HG03439 (cell line): Measurements from ENCODE around the gene XPR1.

Experiments used
- ATAC-seq: cut with Tn5 transposase; IDR thresholded peaks from one replicate; pipeline ENCODE4 v1.9.1; 2021; ENCODE audit warnings: mild to moderate bottlenecking, moderate library complexity; ENCODE audit not compliant: unreplicated experiment

The XPR1 gene

DNA sequence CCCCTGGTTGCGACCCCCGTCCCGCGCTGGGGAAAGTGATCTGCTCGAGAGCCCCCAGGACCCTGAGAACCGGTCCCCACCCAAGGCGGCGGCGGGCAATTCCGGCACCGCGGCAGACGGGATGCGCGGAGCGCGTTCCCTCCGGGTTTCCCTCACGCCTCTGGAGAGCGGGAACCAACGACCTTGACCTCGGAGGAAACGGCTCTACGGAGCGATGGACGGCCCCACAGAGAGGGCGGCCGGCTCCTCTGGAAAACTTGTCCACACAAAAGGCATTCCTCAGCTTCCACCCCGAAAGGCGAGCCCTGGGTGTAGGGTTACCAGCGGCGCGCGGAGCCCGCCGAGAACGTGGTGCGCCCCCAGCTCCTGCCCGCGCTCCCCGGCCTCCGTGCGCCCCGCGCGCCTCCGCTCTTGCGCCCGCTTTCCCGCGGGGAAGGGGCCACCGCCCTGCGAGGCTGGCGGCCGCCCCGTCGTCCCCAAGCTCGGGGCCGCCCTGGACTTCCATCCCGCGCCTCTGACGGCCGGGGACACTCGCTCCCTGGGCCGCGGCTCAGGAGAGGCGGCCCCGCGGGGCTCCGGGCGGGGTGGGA lies 280.5 kb downstream of the XPR1 start:
- ATAC-seq = no peak

DNA sequence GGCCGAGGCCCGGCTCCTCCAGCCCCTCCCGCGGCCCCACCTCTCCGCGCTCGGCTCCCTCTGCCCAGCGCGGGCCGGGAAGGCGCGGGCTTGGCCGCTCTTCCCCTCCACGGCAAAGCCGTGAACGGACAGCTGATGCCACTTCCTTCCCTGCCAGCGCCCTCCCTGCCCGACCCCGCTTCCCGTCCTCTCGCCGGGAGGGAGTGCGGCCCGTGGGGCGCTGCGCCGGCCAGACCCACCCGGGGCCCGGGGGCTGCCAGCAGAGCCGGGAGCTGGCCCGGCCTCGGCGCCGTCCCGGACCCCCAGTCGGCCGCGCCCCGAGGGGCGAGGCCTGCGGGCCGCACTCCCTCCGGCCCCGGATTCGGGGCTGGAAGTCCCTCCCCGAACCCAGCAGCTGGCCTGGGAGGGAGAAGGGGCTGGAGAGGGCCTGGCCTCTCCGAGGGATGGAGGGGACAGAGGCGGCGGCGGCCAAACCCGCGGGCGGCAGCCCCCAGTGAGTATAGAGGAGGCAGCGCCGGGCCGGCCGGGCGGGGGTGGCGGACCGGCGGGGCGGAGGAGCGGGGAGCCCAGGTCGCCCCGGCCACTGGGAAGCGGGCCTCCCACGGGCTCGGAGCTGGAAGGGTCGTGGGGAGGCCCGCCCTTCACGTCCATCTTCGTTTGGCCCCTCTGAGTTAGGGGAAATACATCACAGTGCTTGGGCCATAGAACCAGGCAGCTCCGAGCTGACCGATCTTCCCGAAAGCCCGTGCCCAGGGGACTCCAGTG lies 281.2 kb downstream of the XPR1 start, which contains the start of gene KIAA1614:
Gene KIAA1614, plus strand, starts transcription at position 97 of the 765 bp plus-strand sequence. Its CDS starts 347 bp downstream, at position 444.
- ATAC-seq = no peak

DNA sequence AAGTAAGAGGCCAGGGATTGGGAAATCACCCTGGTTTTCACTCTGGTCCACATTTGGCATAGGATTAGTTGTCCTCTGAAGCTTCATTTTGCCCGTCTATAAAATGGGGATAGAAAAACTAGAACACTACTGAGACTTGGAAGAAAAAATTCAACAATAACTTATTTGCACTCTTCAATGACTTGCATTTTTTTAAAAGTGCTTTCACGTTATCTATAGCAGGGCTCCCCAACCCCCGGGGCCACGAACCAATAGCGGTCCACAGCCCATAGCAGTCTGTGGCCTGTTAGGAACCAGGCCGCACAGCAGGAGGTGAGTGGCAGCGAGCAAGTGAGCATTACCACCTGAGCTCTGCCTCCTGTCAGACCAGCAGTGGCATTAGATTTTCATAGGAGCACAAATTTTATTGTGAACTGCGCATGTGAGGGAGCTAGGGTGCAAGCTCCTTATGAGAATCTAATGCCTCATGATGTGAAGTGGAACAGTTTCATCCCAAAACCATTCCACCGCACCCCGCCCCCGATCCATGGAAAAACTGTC lies 283.7 kb downstream of the XPR1 start:
- no peak for ATAC-seq

DNA sequence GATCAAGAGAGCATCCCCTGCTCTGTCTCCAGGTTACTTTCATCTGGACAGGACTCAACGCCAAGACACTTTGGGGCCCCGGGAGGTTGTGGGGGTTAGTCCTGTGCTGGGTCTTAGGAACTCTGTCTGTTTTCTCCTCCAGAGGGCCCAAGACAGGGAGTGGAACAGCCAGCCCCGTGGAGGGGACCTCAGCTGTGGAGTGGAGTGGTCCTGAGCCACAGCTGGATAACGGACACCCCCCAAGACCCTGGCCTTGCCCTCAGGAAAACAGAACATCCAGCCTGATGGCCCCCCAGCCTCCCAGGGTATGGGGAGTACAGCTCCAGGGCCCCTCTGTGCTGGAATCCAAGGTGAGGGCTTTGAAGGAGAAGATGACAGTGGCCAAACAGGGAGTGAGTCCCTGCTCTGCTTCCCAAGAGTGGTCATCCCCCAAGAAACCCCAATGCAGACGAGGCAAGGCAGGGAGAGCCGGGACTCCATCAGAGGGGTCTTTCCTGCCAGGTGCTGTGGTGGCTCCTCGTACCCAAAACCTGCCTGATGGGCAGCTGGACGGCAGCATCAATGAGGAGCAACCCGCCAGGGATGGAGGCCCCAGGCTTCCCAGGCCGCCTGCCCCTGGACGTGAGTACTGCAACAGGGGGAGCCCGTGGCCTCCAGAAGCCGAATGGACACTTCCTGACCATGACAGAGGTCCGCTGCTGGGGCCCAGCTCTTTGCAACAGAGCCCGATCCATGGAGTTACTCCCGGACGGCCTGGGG lies 284.4 kb downstream of the XPR1 start:
- ATAC-seq = no peak

DNA sequence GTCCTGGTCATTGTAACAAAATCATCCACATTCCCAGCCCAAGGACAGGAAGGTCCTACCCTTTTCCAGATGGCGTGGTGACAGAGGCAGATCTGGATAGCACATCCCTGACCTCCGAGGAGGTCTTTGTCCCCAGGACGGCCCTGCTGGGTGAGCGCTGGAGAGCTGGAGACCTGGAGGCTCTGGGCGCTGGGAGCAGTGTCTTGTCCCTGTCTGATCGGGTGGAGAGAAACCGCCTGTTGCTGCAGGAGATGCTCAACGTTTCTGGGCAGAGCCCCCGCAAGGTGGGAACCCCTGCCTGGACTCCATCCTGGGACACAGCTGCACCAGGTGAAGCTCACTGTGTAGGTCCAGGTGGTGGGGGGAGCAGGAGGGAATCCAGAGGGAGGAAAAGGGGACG lies 284.9 kb downstream of the XPR1 start:
- no peak for ATAC-seq

DNA sequence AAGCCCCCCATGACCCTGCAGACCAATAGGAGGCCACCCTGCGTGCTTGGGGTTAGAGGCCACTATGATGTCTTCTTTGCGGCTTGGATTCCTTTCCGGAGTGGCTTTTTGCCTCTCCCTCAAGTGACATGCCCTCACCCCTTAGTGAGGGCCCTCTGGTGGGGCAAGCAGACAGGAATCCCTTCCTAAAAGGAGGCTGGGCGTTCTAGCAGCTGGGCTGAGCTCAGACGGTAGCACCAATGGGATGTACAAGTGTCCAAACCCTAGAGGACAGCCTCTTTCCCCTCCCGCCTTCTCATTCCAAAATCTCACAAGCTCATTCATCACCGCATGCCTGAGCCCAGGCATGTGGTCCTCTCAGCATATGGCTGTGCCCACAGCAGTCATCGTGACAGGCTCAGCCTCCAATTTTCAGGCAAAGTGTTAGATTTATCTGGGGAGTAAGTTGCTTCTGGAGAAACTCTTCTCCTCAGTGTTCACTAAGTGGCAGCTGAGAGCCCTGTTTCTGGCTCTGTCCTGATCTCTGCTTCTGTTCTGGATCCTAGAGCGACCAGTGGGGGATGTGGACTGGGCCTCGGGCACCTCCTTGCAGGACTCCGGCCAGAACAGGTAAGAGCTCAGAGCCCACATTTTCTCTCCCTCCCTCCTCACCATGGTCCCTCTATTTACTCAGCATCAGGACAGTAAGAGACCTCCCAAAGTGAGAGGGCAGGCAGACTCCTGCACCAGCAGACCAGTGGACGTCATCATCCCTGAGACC lies 285.7 kb downstream of the XPR1 start:
- ATAC-seq = no peak

DNA sequence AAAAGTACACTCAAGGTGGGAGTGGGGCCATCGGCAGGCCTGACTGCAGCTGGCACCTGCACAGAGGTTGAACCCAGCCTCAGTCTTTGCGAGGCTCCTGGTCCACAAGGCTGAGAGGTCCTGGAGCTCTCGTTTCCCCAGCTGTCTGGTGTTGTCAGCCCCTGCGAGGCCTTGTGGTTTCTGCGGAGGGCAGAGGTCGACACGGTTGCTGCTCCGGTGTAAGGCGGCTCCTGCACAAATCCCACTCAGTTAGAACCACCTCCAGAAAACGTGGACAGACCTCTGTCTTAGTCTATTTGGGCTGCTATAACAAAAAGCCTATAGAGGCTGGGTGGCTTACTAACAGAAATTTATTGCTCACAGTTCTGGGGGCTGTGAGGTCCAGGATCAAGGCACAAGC lies 286.7 kb downstream of the XPR1 start:
- ATAC-seq = no peak

DNA sequence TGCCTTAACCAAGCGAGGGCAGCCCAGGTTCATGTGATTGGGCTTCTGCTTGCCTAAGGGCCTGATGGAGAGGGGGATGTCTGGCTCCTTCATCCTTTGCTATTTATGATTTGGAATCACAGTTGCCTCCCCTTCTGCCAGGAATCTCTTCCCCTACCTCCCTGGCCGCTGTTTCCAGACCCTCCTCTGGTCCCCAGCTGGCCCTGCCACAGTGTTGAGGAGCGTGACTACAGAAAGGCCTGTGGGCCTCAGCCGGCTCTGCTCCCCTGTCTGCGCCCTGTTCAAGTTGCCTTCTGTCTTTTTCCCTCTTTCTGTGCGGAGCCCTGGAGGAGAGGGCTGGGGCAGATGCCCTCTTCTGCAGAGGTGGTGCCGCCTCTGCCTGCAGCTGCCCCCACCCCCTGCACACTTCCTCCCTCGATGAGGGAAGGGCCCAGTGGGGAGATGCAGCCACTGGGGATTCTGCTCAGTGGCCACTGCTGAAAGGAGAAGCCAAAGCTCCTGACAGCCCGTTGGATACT lies 287.4 kb downstream of the XPR1 start:
- no peak for ATAC-seq

DNA sequence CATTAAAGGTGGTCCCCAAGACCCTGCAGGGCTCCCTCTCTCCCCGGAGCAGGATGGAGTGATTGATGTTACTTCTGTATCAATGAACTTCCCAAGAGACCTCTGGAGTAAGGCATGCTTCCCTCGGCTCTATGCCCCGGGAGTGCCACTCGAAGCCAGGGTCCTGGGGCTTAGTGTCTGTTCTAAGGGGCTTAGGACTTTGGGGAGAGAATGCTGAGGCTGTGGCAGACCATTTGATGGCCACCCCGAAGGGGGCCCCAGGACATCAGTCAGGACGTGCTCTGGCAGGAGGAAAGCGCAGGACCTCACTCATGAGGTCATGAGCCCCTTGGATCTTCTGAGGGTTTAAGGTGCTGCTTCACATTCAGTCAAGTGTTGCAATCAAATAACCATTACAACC lies 288.4 kb downstream of the XPR1 start:
- ATAC-seq = no peak

DNA sequence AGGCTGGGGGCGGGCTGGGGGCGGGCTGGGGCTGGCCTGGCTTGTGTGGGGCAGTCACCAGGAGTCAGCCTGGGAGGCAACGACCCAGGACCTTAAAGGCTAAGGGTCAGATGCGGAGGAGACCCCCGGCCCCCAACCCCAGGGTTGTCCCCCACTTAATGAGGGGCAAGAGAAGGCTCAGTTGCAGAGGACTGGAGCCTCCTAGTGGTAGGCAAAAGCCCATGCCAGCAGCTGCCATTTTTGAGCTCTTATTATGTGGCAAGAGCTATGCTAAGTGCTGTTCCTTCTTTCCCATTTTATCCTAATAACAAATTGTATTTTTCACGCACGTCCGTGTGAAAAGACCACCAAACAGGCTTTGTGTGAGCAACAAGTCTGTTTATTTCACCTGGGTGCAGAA lies 288.9 kb downstream of the XPR1 start:
- ATAC-seq = no peak

DNA sequence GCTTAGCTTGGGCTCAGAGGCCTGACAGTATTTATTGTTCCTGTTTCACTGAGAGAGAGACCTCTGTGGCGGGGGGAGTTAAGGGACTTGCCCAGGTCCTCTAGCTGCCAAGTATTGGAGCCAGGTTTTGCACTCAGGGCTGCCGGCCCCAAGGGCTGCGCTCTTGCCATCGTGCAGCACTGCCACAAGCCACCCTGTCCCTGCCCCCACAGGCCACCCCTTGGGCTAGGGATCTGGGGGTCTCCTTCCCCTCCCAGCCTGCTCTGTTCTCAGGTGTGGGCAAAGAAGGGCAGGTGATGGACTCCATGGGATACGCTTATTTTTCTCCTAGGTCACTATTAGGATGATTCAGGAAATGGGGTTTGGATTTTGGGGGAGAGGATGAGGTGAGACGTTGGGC lies 289.6 kb downstream of the XPR1 start:
- ATAC-seq = no peak

DNA sequence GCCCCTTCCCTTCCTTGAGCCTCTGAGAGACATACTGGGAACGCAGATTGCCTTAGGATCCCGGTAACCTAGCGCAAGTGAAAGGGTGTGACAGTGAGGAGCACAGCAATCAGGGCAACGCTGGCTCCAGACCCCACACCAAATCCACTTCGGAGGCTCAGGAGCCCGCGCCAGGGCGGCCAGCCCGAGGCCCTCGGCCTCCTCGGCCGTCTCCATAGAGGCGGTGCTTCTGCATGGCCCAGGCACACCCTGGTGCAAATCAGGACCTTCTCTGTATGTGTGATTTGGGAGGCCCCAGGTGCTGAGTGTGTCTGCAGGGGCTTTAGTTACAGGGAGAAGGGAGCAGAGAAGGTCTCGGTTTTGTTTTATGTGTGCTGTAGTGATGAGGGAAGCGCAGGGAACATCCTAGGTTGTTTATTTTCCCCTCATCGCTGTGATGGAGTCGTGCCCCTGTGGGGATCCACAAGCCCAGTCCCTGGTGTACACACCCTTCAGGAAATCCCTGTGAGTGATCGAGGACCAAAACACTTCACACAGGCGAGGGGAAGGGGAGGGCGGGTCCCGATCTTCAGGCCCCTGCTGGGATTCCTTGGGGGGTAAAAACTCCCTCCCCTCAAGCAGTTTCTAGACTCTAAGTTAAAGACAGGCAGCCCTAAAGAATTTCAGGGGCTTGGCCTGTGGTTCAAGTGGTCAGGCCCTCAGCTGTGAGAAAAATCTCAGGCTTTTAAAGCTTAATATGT lies 290.2 kb downstream of the XPR1 start:
- ATAC-seq = no peak

DNA sequence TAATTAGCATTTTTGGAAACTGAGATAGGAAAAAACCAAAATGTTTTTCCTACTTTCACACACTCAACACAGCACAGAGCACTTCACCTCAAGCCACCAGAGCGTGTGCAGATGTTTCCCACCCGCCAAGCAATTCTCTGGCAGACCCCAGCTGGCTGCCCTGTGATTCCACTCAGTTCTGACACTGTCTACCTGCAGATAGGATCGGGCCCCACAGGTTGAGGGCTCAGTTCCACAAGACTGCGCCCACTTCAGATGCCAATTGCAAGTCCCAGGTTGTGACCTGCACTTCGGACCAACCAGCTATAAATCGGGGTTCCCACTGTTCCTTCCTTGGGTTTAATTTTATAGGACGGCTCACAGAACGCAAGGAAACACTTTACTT lies 290.8 kb downstream of the XPR1 start:
- ATAC-seq = no peak

DNA sequence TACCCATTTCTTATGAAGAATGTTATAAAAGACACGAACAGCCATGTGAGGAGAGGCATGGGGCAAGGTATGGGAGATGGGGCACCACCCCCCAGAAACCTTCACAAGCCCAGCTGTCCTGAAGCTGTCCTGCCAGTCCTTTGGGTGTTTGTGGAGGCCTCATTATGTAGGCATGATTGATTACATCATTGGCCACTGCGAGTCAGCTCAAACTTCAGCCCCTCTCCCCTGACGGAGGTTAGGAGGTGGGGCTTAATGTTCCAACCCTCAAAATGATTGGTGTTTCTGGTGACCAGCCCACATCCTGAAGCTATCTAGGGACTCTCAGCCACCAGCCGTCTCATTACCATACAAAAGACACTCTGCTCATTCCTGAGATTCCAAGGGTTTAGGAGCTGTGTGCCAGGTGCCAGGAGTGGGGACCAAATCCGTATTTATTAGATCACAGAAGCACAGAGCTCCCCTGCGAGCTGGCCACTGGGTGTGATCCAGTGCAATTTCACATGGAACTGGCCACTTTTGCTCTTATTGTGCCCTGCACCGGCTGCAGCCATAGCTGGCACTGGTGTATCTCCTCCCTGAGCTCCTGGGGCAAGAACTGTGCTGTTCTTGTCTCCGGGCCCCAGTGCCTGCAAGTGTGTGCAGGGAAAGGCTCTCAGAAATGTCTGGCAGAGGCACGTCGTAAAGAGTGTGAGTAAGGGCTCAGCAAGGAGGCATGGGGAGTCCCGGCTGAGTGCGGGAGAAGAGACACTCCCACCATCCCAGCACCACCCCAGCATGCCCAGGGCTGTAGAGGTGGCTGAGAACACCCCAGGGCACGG lies 291.4 kb downstream of the XPR1 start:
- no peak for ATAC-seq

DNA sequence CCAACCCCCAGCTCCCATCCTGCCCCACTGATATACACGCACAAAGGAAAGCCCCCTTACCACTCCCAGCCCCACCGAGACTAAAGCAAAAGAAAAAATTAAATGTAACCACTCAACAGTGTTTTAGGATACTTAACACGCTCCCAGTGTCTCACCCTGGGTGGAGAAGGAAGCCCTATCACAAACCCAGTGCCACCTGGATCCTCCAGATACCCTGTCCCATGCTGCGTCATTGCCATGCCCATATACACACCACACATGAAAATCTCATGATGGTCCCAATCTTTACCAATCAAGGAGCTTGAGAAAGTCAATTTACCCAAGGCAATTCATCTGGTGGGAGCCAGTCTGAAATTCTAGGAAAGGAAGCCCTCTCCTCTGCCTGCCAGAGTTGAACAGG lies 292.1 kb downstream of the XPR1 start:
- no peak for ATAC-seq

DNA sequence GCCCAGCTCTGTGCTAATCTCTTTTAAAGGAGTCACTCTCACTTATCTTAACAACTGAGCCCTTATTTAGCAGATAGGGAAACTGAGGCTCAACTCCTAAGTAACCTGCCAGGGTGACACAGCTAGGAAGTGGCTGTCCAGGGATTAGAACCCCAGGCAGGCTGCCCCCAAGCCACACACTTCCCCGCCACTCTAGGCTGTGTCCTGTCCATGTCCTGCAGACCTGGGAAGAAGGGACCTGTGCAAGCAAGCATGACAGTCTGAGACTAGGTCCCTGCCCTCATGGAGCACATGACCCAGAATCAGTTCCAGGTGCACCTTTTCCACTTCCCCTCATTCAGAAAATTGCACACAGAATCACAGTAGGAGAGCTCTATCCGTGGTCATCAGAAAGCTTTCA lies 293.1 kb downstream of the XPR1 start:
- no peak for ATAC-seq

DNA sequence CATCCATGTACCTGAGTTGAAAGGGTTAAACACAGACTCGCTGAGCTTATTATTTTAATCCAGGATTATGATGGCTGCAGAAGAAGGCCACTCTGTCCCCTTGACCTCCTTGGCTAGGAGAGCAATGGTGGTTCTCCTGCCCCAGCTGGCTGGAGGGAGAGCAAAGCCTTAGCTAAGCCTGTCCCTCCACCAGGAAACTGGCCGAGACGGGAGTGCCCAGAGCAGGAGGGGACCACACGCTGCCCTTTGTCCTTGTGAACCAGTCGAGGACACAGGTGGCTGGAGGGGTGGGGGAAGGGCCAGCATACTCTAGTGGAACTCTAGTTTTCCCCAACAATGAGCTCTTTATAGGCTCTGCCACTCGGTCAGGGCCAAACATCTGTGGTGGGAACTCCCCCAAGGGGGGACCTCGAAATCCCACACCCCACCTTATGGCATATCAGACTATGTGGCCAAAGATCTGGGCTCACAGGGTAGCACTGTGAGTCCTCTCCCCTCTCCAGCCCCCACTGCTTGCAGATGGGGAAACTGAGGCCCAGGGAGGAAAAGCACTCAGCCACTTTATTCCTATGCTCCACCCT lies 293.7 kb downstream of the XPR1 start:
- no peak for ATAC-seq

DNA sequence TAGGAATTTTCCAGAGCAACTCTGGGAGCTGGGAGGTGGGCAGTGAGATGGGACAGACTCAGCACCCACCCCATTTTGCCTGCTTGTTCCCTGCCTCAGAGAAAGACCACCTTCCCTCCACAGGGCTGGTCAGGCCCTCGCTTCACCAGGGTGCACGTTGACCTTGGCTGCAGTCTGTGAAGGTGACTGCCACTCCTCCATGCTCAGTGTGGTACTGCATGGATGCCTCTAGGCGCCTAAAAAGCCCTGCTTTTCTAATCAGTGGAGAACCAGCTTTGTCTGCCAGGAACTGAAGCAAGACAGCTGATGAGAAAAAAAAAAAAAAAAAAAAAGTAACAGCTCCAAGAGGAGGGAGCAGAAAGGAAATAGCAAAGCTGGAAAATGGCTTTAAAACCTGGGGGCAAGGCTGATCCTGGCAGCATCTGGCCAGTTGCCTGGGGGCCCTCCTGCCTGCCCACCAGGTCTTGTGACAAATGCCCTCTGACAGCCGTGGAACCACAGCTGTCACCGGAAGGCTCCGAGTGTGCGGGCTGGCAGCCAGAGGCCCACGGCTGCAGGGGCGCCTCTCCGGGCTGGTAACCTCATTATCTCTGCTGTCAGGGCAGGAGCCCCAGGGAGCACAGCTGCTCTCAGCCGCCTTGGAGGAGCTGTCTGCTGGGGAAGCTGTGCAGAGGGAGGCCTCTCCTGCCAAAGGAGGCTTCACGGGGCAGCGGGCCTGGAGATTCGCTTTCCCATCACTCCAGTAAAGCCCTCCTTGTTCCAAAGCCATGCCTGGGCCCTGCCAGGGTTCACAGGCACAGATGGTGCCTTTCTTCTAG lies 294.6 kb downstream of the XPR1 start:
- no peak for ATAC-seq
